ENCODE results near the gene GPR107.
"Not testable (repeated sequence)": the region's sequence is repeated elsewhere in the genome, so short reads cannot be mapped to it uniquely, and the experiment has no call there.

The GPR107 gene

DNA sequence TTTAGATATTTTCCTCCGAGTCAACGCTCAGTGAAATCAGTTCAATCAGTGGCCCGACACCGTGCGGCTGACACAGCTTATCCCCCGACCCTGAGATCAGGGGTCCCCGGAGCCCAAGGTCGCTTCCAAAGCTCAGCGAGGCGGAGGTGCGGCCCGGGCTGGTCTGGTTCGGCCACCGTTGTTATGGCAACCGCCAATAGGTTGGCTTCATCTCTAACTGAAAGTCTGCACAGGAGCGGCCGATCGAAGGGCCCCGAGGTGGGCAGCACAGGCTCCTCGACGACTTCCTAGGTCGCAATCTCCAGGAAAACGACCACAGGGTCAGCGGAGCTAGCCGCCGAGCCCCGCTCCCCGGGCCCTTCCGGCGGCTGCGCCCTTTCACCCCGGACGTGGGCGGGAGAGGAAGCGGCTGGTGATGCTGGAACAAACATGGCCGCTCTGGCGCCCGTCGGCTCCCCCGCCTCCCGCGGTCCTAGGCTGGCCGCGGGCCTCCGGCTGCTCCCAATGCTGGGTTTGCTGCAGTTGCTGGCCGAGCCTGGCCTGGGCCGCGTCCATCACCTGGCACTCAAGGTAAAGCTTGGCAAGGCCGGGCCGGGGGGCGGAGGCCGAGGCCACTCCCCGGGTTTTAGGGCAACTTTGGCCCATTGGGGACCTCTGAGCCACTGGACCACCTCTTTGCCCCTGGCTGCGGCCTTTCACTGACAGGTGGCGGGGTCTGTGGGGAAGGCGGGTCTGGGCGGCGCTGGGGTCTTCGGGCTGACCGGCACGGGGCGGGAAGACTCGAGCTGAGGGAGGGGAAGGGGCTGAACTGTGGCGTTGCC lies at the start of gene GPR107:
GPR107 (plus strand) TSS at position 403 of the 821 bp plus-strand sequence; CDS start at position 430, 27 bp downstream.
- peaks cover 8% of the 10 kb centered on the region; the same call in 1 of the 2 replicates for H3K4me1 ChIP-seq (ENCODE audit: control insufficient read depth, insufficient read depth, low read length)
- no peaks in the 10 kb centered on the region for H3K9me3 ChIP-seq (ENCODE audit: control insufficient read depth, insufficient read depth, low read length)
- peaks cover 2% of the 10 kb centered on the region for H3K36me3 ChIP-seq (ENCODE audit: control insufficient read depth, insufficient read depth, low read length)
- H3K27ac ChIP-seq (ENCODE audit: low read depth, low read length): peak within 1 kb of the TSS; percentile 92
- peak within 1 kb of the TSS; percentile 75 for H3K4me3 ChIP-seq (ENCODE audit: low read depth, low read length)
- H3K9ac ChIP-seq (ENCODE audit: low read depth, low read length): peak within 1 kb of the TSS; percentile 62
- no peaks in the 10 kb centered on the region for H3K27me3 ChIP-seq (ENCODE audit: control insufficient read depth, insufficient read depth, low read length)

DNA sequence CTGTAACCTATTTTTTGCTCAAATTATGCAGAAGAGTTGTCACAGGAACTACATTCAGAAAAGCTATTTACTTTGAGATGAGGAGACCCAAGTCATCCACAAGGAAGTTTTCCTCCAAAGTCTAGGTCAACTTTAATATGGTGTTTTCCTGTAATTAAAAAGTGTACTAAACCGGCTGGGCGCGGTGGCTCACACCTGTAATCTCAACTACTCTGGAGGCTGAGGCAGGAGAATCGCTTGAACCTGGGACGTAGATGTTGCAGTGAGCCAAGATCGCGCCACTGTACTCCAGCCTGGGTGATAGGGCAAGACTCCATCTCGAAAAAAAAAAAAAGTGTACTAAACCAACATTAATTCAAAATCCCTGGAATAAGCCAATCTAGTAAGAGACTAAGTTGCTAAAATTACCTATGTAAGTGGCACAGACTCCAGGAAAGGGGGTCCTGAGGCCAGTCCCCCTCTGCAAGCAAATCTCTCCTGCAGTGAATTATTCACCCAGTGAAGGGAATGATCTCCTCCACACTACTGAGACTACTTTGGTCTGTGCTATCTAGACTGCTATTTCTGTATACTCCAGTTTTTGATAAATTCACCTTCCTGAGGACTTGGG lies 49.7 kb upstream of the GPR107 start:
- no peaks in the 10 kb centered on the region for H3K36me3 ChIP-seq (ENCODE audit: control insufficient read depth, insufficient read depth, low read length)
- no peaks in the 10 kb centered on the region for H3K4me1 ChIP-seq (ENCODE audit: control insufficient read depth, insufficient read depth, low read length)

DNA sequence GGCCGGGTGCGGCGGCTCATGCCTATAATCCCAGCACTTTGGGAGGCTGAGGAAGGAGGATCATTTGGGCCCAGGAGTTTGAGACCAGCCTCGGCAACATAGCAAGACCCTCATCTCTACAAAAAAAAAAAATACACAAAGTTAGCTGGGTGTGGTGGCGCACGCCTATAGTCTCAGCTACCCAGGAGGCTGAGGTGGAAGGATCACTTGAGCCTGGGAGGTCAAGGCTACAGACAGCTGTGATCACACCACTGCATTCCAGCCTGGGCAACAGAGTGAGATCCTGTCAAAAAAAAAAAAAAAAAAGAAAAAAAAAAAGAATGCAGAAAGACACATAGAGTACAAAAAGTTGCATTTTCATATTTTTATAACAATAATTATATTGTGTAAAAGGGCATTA lies 46.8 kb upstream of the GPR107 start:
- H3K9ac ChIP-seq (ENCODE audit: low read depth, low read length); H3K4me3 ChIP-seq (ENCODE audit: low read depth, low read length); H3K27ac ChIP-seq (ENCODE audit: low read depth, low read length); H3K4me1 ChIP-seq (ENCODE audit: control insufficient read depth, insufficient read depth, low read length); H3K36me3 ChIP-seq (ENCODE audit: control insufficient read depth, insufficient read depth, low read length); H3K9me3 ChIP-seq (ENCODE audit: control insufficient read depth, insufficient read depth, low read length); H3K27me3 ChIP-seq (ENCODE audit: control insufficient read depth, insufficient read depth, low read length): not testable (repeated sequence)

More for the DNA sequence above, 49.7 kb upstream of the GPR107 start:
- Histone ChIP-seq H3K27me3 (ENCODE audit: control insufficient read depth, insufficient read depth, low read length) (no peaks in the 10 kb centered on the region), H3K4me3 (ENCODE audit: low read depth, low read length) (no peak overlapping the region), H3K9ac (ENCODE audit: low read depth, low read length) (no peak overlapping the region), H3K9me3 (ENCODE audit: control insufficient read depth, insufficient read depth, low read length) (no peaks in the 10 kb centered on the region), H3K27ac (ENCODE audit: low read depth, low read length) (no peak overlapping the region)

DNA sequence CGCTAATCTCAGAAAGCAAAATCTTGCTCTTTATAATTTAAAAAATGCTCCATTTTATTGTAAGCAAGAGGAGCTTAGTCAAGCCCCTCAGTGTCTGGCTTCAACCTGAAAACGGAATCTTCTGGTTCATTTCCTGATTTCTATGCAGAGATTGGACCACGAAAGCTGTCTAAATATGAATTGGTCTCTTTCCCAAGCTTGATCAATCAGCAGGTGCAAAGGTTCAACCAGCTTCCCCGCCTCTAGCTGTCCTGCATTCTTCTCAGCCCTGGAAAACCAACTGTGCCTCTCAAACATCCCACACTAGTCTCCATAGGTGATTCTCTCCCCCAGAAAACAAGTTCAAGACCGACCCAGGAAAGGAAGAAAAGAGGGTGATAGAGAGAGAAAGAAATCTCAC lies 45.2 kb upstream of the GPR107 start:
- Histone ChIP-seq H3K27me3 (ENCODE audit: control insufficient read depth, insufficient read depth, low read length) (no peaks in the 10 kb centered on the region), H3K27ac (ENCODE audit: low read depth, low read length) (no peak overlapping the region), H3K9me3 (ENCODE audit: control insufficient read depth, insufficient read depth, low read length) (no peaks in the 10 kb centered on the region), H3K9ac (ENCODE audit: low read depth, low read length) (no peak overlapping the region), H3K4me1 (ENCODE audit: control insufficient read depth, insufficient read depth, low read length) (no peaks in the 10 kb centered on the region), H3K4me3 (ENCODE audit: low read depth, low read length) (no peak overlapping the region), H3K36me3 (ENCODE audit: control insufficient read depth, insufficient read depth, low read length) (no peaks in the 10 kb centered on the region)

DNA sequence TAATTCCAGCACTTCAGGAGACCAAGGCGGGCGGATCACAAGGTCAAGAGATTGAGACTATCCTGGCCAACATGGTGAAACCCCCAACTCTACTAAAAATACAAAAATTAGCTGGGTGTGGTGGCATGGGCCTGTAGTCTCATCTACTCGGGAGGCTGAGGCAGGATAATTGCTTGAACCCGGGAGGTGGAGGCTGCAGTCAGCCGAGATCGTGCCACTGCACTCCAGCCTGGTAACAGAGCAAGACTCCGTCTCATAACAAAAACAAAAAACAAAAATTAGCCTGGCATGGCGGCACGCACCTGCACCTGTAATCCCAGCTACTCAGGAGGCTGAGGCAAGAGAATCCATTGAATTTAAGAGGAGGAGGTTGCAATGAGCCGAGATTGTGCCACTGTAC lies 44.2 kb upstream of the GPR107 start:
- H3K9ac ChIP-seq (ENCODE audit: low read depth, low read length); H3K4me3 ChIP-seq (ENCODE audit: low read depth, low read length); H3K36me3 ChIP-seq (ENCODE audit: control insufficient read depth, insufficient read depth, low read length); H3K4me1 ChIP-seq (ENCODE audit: control insufficient read depth, insufficient read depth, low read length); H3K9me3 ChIP-seq (ENCODE audit: control insufficient read depth, insufficient read depth, low read length); H3K27ac ChIP-seq (ENCODE audit: low read depth, low read length); H3K27me3 ChIP-seq (ENCODE audit: control insufficient read depth, insufficient read depth, low read length): not testable (repeated sequence)

DNA sequence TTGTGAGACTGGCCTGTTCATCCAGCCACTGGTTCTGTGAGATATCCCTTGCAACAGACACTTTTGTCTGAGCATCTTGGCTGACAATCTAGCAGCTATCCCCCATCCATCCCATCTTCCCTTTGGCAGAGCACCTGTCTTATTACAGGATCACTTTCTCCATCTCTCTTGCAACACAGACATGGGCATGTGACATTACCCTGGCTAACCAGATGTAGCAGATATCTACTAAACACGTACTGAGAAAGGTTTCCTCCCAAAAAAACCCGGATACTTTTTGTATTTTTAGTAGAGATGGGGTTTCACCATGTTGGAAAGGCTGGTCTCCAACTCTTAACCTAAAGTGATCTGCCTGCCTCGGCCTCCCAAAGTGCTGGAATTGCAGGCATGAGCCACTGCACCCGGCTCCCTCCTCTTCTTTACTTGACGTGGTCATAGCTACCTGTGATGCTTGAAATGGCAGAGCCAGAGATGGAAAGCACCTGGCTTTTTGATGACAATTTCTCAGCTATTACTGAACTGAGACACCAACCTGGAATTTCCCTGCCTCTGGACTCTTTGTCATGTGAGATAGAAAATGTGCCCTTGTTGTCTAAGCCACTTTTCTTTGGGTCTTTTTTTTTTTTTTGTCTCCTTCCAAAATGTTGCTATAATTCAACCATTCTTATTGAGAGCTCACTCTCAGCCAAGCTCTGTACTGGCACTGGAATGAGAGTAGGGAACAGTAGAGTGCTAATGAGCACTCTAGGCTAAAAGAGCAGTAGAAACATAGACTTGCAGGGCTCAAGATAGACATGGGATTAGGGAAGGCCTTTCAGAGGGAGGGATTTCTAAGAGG lies 43.3 kb upstream of the GPR107 start:
- Histone ChIP-seq H3K4me3 (ENCODE audit: low read depth, low read length) (no peak overlapping the region), H3K9ac (ENCODE audit: low read depth, low read length) (no peak overlapping the region), H3K27me3 (ENCODE audit: control insufficient read depth, insufficient read depth, low read length) (no peaks in the 10 kb centered on the region), H3K9me3 (ENCODE audit: control insufficient read depth, insufficient read depth, low read length) (no peaks in the 10 kb centered on the region), H3K4me1 (ENCODE audit: control insufficient read depth, insufficient read depth, low read length) (no peaks in the 10 kb centered on the region), H3K36me3 (ENCODE audit: control insufficient read depth, insufficient read depth, low read length) (no peaks in the 10 kb centered on the region), H3K27ac (ENCODE audit: low read depth, low read length) (no peak overlapping the region)

DNA sequence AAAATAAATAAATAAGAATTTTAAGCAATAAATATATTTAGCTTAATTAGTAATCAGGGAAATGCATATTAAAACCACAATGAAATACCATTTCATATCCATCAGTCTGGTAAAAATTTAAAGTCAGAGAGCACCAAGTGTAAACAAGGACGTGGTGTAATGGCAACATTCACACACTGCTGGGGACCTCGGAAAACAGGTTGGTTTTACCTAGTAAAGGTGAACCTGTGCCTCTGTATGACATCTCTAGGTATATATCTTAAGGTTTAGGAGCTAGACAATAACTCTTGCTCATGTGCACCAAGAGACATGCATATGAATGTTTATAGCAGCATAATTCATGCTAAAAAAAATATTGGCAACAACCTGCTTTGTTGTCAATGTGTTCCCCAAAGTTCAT lies 40.4 kb upstream of the GPR107 start:
- no peaks in the 10 kb centered on the region for H3K27me3 ChIP-seq (ENCODE audit: control insufficient read depth, insufficient read depth, low read length)
- H3K4me3 ChIP-seq (ENCODE audit: low read depth, low read length): no peak overlapping the region
- H3K27ac ChIP-seq (ENCODE audit: low read depth, low read length): no peak overlapping the region
- no peak overlapping the region for H3K9ac ChIP-seq (ENCODE audit: low read depth, low read length)
- H3K36me3 ChIP-seq (ENCODE audit: control insufficient read depth, insufficient read depth, low read length): no peaks in the 10 kb centered on the region
- H3K9me3 ChIP-seq (ENCODE audit: control insufficient read depth, insufficient read depth, low read length): no peaks in the 10 kb centered on the region; the same call in 1 of the 2 replicates
- no peaks in the 10 kb centered on the region for H3K4me1 ChIP-seq (ENCODE audit: control insufficient read depth, insufficient read depth, low read length)

DNA sequence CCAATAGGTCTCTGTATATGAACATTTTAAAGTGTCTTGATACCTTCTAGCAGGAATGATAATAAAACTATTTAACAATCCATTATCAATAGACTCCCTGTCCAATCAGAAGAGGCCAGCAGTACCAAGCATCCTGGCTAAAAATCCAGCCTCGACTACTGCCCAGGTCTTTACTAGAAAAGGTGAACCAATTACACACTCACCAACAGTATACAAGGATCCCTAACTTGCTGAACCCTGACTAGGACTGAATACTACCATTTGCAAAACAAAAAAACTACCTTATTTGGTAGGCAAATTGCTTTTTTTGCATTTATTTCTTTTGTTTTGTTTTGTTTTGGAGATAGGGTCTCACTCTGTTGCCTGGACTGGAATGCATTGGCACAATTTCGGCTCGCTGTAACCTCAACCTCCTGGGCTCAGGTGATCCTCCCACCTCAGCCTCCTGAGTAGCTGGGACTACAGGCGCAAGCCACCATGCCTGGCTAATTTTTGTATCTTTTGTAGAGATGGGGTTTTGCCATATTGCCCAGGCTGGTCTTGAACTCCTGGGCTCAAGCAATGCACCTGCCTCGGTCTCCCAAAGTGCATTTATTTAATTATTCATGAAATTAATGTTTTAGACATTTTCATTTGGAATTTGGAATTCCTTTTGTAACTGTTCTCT lies 38.2 kb upstream of the GPR107 start:
- H3K27me3 ChIP-seq (ENCODE audit: control insufficient read depth, insufficient read depth, low read length): no peaks in the 10 kb centered on the region
- no peaks in the 10 kb centered on the region; the same call in 1 of the 2 replicates for H3K9me3 ChIP-seq (ENCODE audit: control insufficient read depth, insufficient read depth, low read length)
- no peaks in the 10 kb centered on the region for H3K36me3 ChIP-seq (ENCODE audit: control insufficient read depth, insufficient read depth, low read length)
- no peak overlapping the region for H3K4me3 ChIP-seq (ENCODE audit: low read depth, low read length)
- H3K27ac ChIP-seq (ENCODE audit: low read depth, low read length): no peak overlapping the region
- no peak overlapping the region for H3K9ac ChIP-seq (ENCODE audit: low read depth, low read length)
- no peaks in the 10 kb centered on the region for H3K4me1 ChIP-seq (ENCODE audit: control insufficient read depth, insufficient read depth, low read length)

DNA sequence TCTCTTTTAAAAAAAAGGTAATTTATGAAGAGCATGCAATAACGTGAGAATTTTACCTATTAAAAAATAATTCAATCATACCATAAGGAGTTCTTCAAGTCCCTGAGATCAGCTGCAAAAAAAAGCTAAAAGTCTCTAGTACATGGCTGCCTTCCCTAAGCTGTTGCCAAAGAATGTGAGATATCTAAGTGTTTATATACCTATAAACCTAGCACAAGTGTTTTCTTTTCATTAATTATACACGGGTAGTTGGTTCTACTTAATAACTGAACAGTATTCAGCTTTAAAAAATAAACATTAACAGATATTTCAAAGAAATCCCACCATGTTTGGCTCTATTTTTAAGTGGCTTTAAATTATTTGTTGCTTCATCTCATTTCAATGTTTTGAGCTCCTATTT lies 36.6 kb upstream of the GPR107 start:
- Histone ChIP-seq H3K36me3 (ENCODE audit: control insufficient read depth, insufficient read depth, low read length) (no peaks in the 10 kb centered on the region), H3K4me1 (ENCODE audit: control insufficient read depth, insufficient read depth, low read length) (no peaks in the 10 kb centered on the region), H3K9me3 (ENCODE audit: control insufficient read depth, insufficient read depth, low read length) (no peaks in the 10 kb centered on the region; the same call in 1 of the 2 replicates), H3K27me3 (ENCODE audit: control insufficient read depth, insufficient read depth, low read length) (no peaks in the 10 kb centered on the region), H3K27ac (ENCODE audit: low read depth, low read length) (no peak overlapping the region), H3K9ac (ENCODE audit: low read depth, low read length) (no peak overlapping the region), H3K4me3 (ENCODE audit: low read depth, low read length) (no peak overlapping the region)

DNA sequence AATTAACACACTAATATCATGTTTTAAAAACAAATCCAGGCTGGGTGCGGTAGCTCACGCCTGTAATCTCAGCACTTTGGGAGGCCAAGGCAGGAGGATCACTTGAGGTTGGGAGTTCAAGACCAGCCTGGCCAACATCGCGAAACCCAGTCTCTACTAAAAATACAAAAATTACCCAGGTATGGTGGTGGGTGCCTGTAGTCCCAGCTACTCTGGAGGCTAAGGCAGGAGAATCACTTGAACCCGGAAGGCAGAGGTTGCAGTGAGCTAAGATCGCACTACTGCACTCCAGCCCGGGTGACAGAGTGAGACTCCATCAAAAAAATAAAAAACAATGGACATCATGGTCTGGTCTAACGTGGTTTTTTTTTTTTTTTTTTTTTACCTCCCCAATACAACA lies 36.2 kb upstream of the GPR107 start:
- not testable (repeated sequence) for H3K9me3 ChIP-seq (ENCODE audit: control insufficient read depth, insufficient read depth, low read length); H3K4me1 ChIP-seq (ENCODE audit: control insufficient read depth, insufficient read depth, low read length); H3K36me3 ChIP-seq (ENCODE audit: control insufficient read depth, insufficient read depth, low read length); H3K27ac ChIP-seq (ENCODE audit: low read depth, low read length); H3K27me3 ChIP-seq (ENCODE audit: control insufficient read depth, insufficient read depth, low read length); H3K4me3 ChIP-seq (ENCODE audit: low read depth, low read length); H3K9ac ChIP-seq (ENCODE audit: low read depth, low read length)

All from HUES48 (cell line).